Amniotic stem cell (primary cell): ENCODE data around the gene DYNLT2.
"Not testable (repeated sequence)": the region's sequence is repeated elsewhere in the genome, so short reads cannot be mapped to it uniquely, and the experiment has no call there.

Source experiments
- DNase-seq: peaks from one replicate; lab custom pipeline; 2025; lab: John Stamatoyannopoulos, UW

Gene DYNLT2

DNA sequence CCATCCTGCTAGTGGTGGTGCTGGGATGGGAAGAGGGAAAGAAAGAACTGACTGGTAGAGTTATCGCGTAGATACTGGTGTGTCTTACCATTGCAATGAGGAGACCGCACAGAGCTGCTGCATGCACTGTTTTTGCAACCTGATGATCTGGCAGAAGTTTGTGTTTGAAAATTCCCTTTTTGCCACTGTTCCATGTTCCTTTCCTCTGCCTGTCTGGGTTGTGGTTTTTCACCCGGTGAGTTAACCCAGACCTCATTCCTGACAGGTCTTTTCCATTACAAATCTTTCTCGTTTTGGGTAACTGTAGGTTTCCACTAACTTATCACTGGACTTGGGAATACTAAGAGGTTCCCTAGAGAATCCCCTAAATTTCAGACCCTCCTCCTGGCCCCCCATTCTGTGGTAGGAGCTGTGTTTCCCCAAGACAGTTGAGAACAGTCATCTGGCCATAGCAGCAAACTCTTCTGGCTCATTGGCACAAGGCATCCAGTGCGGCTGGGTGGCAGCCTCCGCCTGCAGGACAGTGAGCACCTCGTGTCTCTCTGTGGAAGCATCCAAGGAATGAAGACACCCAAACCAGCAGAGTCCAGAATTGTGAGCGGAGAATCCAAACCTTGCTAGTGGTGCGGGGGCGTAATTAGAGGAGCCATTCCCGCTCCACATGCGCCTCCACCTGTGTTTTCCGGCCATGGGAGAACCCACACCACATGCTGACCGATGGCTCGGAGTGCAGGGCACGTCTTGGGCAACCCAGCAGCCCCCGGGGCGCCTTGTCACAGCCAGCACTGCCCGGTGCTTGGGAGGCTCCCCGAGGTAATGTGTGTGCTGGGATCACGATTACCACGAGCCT lies 32.8 kb upstream of the DYNLT2 start:
- no peak for DNase-seq

DNA sequence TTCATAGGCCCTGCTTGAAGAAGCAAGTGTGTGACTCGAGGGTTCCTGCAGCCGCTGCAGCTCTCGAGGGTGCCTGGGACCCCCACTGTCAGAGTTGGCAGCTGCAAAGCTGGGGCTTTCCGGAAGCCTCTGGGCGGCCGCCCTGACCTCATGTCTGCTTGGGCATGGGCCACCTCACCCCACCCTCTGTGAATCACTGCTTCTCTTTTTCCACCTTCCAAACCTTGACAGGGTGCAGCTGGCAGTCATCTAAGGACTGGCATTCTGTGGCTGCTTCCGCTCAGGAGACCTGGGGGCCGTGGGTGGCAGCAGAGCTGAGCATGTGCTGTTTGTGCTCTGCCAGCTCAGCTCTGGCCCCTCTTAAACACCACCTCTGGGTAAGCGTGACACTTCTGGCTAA lies 32.0 kb upstream of the DYNLT2 start:
- DNase-seq = no peak

DNA sequence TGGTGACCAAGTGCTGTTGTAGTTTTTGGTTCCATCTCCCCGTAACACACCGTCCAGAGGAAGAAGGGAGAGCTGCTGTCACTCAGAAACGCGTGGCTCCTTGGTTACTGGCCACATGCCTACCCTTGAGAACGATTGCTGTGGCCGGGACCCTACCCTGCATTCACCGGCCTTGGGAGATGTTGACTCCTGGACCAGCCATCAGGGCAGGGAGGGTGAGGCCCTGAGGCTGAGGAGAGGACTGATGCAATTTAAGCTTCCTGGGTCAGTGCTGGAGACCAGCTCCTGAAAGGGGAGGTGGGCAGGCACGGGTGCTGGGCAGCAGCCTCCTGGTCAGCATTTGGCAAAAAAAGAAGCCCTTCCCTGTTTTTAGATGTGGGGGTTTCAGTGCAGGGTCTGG lies 31.6 kb upstream of the DYNLT2 start:
- no peak for DNase-seq

DNA sequence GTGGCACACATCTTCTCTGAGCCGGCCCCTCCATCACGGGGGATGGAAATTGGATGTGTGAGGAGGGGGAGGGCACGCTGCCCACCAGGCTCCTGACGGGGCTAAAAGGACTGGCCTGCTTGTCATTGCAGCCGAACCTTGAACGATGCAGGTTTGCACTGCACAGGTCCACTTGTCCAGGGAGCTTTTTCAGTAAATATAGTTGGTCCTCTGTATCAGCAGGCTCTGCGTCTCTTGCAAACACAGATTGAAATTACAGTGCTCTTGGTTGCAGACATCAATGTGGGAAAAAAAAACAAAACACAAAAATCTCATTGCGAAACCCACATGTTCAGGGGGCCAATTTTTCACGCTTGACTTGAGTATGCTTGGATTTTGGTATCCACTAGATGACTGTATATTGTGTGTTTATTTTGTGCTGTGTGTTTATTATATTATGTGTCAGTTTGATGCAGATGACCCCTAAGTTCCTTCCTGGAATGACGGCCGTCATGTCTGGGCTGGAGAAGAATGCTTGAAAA lies 29.3 kb upstream of the DYNLT2 start:
- DNase-seq = no peak

DNA sequence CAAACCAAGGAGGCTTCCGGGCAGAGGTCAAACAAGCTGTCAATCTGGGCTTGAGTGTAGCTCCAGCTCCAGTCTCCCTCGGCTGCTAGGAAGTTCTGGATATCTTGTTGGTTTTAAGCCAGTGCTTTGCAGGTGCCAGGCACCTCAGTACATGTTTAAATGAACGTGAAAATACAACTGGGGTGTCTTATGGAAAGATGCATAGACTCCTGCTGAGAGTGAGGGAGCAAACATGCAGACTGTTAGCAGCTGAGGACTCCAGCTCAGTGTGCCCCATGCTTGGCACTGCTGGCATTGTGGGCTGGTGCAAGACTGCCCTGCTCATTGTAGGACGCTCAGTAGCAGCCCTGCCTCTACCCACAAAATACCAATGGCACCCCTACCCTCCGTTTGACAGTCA lies 28.5 kb upstream of the DYNLT2 start:
- no peak for DNase-seq

DNA sequence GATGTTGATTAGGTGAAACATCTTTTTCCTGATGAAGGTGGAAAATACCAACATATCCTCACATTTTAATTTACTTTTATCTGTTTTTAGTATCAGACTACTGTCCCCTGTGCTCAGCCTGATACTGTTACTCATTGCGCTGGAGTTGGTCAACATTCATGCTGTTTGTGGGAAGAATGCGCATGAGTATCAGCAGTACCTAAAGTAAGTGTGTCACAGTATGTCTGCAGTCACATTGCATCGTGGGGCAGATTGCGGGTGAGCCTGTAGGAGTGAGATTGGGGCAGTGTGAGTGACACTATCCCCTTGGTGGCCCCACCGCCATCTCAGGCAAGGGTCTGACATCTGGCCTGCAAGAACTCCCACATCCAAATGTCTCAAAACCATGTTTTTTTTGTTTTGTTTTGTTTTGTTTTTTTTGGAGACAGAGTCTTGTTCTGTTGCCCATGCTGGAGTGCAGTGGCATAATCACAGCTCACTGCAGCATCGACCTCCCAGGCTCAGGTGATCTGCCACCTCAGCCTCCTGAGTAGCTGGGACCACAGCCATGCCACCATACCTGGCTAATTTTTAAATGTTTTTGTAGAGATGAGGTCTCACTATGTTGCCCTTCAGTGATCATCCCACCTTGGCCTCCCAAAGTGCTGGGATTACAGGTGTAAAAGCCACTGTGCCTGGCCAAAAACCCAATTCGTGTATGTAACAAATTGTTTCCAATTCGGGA lies 27.9 kb upstream of the DYNLT2 start:
- DNase-seq = no peak

DNA sequence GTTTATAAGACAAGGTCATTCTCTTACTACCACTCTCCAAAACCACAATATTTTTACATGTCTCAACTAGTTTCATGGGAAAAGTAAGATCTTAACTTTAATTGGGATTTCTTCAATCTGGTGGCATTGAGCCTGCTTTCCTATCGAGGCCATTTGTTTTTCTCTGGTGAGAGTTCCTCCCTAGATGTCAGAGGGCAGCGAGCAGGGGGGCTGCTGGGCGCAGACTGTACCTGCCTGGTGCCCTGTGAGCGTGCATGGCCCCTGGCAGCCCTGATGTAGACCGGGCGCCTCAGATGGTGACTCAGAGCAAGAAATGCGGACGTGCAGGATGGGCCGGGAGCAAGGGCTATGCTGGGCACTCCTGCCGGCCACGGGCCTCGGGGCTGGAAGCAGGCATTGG lies 27.3 kb upstream of the DYNLT2 start:
- no peak for DNase-seq

DNA sequence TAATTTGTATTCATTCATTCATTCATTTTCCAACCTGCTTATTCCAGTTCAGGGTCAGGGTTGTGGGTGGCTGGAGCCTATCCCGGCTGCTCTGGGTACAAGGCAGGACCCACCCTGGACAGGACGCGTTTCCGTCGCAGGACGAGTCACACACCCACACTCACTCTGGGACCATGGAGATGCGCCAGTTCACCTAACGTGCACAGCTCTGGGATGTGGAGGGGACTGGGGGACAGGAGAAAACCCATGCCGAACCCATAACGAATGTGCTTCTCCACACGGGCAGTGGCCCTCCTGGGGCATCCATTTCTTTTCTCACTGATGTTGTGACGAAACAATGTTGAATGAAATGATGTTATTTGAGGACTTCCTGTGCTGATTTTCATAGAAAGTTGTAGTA lies 26.5 kb upstream of the DYNLT2 start:
- DNase-seq = no peak

DNA sequence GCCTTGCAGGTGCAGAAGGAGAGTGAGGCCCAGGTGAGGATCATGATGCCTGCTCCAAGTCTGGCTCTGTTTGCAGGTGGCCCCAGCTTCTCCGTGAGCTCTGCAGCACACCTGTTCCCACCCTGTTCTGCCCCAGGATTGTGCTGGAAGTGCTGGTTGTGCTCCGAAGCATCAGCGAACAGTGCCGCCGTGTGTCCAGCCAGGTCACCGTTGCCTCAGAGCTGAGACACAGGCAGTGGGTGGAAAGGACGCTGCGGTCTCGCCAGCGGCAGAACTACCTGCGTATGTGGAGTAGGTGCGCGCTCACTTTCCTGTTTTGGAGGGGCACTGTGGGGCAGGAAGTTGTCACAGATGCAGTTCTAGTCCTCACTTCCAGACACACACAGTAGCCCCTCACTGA lies 25.0 kb upstream of the DYNLT2 start:
- no peak for DNase-seq

DNA sequence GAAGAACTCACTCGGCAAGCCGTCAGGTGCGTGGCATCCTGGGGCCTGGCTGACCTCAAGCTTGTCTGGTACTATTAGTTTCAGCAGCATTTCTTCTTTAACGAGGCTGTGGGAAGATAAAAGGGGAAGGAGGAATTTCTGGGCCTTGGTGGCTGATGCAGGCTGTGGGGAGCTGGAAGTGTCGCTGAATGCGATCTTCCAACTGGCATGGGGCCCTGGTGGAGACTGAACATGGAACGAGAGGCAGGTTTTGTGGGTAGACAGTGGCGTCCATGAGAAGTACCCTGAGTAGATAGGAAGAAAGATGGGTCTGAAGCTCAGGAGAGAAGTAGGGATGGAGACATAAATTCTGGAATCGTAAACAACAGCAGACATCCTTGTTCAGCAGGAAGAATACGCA lies 23.9 kb upstream of the DYNLT2 start:
- no peak for DNase-seq

DNA sequence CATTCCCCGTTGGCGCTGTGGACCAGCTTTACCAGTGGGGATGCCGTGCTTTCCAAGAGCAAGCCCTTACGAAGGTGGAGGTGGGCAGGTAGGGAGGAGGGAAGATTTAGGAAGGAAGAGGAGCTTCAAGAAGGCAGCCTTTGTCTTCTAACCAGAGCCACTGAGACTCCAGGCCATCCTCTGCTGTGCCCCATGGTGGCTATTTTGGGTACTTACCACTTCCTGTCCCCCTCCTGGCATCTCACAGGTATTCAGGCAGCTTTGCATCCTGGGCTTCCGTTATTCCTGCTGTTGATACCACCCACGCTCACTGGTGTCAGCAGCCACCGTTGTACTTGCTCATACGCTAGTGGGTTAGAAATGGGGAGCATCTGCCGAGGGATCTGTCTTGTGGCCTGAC lies 23.0 kb upstream of the DYNLT2 start:
- no peak for DNase-seq

DNA sequence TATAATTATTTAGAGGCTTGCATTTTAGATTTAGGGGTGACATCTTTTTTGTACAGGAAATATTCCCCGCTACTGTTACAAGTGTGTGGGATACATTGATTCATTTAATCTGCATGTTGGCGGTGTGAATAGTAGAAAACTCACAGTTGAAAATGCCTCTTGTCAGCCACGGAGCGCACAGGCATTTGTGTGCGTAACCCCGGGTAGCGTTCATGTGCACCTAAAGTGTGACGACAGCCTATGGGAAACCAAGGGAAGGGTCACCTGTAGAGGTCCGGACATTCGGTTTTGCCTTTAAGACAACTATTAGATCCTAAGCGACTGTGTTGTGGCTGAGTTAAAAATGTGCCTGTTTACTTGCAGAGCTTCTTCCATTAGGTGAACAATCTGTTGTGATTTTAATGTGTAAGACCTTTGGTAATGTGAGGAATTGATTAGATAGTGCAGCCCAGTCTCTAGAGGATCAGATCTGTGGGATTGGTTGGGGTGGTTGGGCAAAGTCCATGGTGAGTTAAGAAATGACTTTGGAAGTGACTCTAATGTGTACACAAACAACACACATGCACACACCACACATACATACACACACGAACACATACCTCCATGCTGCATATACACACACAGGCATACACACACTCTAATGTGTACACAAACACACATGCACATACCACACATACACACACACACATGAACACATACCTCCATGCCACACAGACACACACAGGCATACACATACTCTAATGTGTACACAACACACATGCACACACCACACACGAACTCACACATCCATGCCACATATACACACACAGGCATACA lies 15.8 kb upstream of the DYNLT2 start:
- no peak for DNase-seq

DNA sequence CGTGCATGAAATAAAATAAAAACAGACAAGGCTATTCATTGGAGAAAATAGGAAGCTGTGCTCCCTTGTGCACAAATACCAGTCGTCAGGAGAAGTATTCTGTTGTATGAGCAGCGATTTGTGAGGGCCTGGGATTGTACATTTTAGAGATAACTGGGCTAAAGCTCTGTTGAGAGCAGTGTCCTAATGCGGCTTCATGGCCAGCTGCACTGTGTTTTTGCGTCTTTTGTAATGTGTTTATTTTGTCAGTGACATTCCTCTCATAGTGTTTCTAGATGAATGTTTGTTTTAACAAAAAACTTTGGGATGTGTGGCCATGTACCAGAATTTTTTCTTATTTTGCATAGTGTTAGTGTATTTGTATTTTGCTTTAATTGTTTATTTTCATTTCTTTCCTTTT lies 14.9 kb upstream of the DYNLT2 start:
- DNase-seq = no peak

DNA sequence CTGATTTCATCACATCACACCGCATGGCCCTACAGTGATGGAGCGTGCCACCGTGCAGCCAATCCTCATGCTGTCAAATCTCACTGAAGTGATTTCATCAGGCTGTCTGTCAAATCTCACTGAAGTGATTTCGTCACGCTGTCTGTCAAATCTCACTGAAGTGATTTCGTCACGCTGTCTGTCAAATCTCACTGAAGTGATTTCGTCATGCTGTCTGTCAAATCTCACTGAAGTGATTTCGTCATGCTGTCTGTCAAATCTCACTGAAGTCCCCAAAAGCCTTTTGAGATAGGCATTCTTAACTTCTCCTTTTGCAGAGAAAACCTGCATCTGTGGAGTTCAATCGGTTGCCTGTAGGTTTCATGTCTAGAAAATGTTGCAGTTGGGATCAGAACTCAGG lies 14.4 kb upstream of the DYNLT2 start:
- not testable (repeated sequence) for DNase-seq

DNA sequence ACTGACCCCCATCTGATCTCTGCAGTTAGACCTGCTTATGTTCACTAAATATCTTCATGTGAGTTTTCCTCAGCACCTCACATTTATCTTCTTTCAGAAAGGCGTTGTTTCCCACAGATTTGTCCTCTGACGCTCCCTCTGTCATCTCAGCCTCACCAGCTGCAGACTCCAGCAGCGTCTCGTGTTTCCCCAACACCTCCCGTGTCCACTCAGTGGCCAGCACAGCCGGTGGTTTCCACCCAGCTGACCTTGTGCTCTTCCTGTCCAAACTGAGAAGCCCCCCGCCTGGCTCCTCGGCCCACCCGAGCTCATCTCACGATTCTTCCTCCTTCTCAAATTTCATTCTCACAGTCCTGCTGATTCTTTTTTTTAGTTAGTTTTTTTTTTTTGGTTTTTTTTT lies 12.5 kb upstream of the DYNLT2 start:
- DNase-seq = no peak

DNA sequence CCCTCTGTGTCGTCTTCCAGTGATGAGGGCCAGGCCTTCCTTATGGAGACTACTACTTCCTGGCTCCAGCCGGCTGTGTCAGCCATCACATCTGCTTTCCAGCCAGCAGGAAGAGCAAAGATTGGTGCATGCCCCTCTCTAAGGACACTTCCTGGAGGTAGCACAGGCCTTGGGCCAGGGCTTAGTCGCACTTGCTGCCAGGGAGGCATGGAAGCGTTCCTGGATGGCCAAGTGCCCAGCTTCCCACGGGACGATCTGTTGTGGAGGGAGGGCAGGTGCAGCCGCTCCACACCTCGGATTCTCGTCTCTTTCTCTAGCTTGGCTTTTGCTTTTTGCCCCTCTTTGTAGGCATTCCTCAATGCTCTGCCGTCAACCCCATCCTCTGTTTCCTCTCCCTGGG lies 11.9 kb upstream of the DYNLT2 start:
- no peak for DNase-seq

DNA sequence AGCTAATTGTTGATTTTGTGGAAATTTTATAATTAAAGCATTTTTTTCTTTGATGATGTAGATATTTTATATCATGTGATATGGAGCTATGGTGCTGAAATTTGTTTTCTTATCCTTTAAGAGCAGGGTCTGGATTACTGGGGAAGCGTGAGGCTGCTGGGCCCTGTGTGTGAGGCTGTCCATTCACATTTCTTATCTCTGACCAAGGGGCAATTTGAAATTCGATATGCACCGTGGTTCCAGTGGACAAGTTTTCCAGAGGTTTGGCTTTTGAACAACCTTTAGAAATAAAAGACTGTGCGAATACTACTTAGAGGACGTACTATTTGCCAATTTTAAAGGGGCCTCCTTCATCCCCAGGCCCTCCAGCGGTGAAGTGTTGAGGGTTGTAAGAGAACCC lies 3.8 kb upstream of the DYNLT2 start:
- no peak for DNase-seq

DNA sequence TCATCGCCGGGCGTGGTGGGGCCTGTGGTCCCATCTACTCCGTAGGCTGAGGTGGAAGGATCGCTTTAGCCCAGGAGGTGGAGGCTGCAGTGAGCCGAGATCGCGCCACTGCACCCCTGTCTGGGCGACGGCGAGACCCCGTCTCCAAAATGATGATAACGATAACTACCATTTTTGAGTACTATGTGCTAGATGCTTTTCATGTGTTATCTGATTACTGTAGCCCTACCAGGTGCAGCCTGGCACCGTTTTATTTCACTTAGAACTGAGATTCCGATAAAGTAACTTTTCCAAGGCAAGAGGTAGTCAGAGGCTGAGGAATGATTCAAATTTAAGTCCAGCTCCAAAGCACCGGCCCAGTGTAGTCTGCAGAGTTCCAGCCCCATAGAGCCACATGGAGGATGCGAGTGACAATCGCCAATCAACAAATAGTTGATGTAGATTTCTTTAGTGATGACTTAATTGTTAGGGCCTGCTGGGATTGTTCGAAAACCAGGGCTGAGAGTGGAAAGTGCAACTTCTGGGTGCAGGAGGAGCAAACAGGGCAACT lies 777 bp upstream of the DYNLT2 start:
- no peak for DNase-seq

DNA sequence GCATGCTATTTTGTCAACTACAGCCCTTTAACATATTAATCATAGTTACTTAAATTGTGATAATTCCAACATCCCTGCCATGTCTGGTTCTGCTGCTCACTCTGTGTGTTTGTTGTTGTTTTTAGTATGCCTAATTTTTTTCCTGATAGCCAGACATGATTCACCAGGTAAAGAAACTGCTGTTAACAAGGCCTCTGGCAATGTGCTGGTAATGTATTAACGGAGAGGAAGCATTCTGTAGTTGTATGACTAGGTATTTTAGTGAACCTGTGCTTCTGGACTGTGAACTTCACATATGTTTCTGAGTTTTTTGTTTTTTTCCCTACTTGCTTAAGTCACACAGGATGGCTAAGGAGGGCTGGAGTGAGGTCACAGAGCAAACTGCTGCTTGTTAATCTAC lies 4.8 kb downstream of the DYNLT2 start:
- DNase-seq = no peak

DNA sequence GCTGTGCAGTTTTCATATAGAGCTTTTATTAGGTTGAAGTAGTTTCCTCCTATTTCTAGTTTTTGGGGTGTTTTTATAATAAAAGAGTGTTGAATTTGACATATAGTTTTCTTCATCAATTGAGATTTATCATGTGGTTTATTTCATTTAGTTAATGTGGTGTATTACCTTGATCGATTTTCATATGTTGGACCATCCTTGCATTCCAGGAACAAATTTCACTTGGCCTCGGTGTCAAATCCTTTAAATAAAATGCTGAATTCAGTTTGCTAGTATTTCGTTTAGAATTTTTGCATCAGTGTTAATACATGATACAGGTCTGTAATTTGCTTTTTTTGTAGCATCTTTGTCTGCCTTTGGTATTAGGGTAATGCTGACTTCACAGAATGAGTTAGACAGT lies 6.0 kb downstream of the DYNLT2 start:
- no peak for DNase-seq

DNA sequence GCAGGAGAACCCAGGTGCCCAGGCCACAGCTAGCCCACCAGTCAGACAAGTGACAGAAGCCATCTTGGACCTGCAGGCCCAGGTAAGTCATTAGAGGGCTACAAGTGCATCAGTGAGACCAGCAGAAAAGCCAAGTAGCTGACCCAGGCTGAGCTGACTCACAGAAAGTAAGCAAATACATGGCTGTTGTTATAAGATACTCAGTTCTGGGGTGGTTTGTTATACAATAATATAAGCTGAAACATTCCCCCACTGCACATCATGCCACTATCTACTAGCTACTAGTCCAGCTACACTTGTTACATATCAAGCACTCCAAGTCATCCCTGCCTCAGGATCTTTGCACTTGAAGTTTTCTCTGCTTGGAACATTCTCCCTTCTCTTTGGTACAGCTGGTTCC lies 10.0 kb downstream of the DYNLT2 start:
- DNase-seq = no peak

DNA sequence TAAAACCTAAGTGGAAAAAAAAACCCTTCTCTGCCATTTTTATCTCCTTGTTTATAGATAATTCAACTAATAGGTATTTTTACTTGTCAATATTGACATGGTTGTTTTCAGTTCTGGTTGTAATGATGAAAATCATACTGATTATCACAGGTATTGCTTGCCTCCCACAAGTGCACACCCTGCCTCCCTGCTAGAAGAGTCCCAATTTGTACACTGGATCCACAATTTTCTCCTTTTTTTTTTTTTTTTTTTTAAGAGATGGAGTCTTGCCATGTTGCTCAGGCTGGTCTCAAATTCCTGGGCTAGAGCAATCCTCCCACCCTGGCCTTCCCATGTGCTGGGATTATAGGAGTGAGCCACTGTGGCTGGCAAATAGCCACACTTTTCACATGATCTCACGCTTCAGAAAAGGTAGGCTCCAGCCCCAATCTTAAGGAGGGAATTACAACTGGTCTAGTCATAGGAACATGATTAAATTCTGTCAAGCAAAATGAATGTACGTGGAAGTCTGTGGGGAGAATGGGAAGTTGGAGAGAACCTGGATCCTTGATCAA lies 12.3 kb downstream of the DYNLT2 start:
- DNase-seq = no peak
